ENCODE data around the gene CLN5.
A peak's percentile ranks its signal among the peaks of the same experiment; 100 is the strongest.

Gene CLN5

DNA sequence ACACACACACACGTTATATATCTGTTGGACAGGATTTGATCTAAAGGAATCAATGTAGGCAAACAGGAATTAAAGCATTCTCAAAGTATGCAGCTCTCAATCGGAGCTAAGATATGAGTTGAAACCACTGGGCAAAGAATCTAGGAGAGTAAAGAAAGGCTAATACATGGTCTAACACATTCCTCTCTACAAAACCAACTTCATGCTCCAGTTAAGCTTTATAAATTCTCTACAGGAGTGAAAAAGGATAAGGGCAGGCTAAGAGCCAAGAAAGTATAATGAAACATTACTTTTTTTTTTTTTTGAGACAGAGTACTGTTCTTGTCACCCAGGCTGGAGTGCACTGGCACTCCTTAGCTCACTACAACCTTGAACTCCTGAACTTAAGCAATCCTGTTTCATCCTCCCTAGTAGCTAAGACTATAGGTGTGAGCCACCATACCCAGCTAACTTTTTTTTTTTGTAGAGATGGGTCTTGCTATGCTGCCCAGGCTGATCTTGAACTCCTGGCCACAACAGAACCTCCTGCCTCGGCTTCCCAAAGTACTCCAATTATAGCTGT is 24.5 kb downstream of the CLN5 start:
- no peak overlapping the region for H3K4me3 ChIP-seq (ENCODE audit: control insufficient read depth, low read depth, low read length)
- no peak for DNase-seq (ENCODE audit: low read depth)
- TF ChIP-seq, protein P1, sequence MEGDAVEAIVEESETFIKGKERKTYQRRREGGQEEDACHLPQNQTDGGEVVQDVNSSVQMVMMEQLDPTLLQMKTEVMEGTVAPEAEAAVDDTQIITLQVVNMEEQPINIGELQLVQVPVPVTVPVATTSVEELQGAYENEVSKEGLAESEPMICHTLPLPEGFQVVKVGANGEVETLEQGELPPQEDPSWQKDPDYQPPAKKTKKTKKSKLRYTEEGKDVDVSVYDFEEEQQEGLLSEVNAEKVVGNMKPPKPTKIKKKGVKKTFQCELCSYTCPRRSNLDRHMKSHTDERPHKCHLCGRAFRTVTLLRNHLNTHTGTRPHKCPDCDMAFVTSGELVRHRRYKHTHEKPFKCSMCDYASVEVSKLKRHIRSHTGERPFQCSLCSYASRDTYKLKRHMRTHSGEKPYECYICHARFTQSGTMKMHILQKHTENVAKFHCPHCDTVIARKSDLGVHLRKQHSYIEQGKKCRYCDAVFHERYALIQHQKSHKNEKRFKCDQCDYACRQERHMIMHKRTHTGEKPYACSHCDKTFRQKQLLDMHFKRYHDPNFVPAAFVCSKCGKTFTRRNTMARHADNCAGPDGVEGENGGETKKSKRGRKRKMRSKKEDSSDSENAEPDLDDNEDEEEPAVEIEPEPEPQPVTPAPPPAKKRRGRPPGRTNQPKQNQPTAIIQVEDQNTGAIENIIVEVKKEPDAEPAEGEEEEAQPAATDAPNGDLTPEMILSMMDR (IDR thresholded peaks at IDR 0.05; ENCODE audit: control insufficient read depth, insufficient read depth, low read depth, low read length, missing control alignments): no peak

DNA sequence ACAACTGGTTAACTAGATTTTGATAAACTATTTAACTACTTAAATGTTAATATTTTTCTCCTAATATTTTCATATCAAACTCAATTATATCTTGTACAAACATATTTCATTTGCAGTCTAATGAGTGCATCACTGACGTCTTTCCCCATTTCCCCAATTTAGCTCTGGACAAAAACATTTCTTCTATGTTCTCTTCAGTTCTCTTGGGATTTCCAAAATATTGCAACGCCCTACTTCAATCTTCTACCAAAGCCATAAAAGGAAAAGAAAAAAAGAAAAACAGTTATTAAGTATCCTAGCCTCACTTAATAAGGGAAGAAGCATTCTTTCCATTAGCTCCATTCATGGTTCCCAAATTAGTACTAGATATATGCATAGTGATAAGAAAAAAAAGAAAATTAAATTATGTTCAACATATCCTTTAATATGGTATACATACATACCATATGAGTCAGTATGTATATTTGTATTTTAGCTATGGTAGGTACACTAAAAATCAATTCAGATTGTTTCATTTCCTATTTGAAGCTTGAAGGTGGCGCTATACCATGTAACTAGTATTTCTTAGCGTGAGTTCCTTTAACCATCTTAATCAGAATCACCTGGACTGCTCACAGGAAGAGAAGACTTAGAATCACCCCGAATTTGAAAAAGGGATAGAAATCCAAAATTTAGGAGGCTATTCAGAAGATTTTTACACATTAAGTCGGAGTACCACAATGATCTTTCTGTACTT is 25.2 kb downstream of the CLN5 start:
- TF ChIP-seq, protein P1 (IDR thresholded peaks at IDR 0.05; ENCODE audit: control insufficient read depth, insufficient read depth, low read depth, low read length, missing control alignments): no peak
- no peak for DNase-seq (ENCODE audit: low read depth)
- no peak overlapping the region for H3K4me3 ChIP-seq (ENCODE audit: control insufficient read depth, low read depth, low read length)

DNA sequence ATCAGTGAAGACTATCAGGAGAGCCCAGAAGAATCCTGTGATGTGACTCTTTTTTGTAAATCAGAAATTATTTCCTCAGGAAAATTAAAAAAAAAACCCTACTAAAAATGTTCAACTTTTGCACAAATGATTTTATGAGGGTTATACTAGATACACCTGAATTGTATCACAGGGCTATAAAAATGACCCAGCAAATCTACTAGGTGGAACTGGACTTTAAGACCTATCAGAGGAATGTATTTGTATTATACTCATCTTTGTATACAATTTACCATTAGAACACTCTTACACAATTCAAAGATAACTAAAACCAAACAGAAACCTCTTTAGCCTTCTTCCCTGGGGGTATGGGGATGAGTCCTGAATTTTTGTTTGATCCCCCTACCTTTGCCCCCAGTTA is 27.9 kb downstream of the CLN5 start:
- DNase-seq (ENCODE audit: low read depth): no peak
- no peak overlapping the region for H3K4me3 ChIP-seq (ENCODE audit: control insufficient read depth, low read depth, low read length)
- TF ChIP-seq, protein P1 (IDR thresholded peaks at IDR 0.05; ENCODE audit: control insufficient read depth, insufficient read depth, low read depth, low read length, missing control alignments): no peak

DNA sequence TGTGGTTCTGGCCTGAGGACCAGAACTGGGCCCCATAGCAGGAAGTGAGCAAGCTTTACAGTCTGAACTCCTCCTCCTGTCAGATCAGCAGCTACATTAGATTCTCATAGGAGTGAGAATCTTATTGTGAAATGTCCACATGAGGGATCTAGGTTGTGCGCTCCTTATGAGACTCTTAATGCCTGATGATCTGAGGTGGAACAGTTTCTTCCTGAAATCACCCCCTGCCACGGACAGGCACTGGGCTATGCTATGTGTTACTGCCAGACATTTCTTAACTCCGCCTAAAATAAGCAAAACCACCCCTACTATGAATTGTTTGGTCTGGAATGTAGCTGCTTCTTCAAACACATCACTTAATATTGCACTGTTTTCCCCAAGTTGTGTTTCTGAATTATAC is 30.5 kb downstream of the CLN5 start:
- no peak overlapping the region for H3K4me3 ChIP-seq (ENCODE audit: control insufficient read depth, low read depth, low read length)
- TF ChIP-seq, protein P1 (IDR thresholded peaks at IDR 0.05; ENCODE audit: control insufficient read depth, insufficient read depth, low read depth, low read length, missing control alignments): no peak
- no peak for DNase-seq (ENCODE audit: low read depth)

DNA sequence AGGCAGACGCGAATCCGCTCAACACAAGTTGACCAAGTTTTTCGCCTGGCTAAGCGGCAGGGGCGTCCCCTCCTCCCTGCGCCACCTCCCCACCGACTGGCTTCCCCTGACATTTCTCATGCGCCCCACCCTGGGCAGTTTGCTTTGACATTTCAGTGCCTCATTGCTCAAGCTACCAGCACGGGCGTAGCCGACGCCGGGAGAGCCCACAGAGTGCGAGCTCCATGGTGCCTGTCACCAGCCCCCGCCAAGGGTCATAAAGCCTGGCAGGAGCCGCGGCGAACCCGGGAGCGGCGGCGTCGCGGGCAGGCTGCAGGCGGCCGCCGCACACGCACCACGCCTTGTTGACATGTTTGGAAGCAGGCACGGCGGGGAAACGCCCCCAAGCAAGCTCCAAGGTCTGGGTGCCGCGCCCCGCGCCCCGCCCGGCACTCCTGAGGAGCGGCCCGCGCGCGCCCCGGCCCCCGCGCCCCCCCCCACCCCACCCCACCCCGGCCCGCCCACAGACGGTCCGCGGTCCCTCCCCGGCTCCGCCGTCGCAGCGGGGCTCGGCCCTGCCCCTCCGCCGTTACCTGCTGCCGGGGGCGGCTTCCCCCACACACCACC is 34.5 kb downstream of the CLN5 start:
- peak overlapping the region; percentile 81 for H3K4me3 ChIP-seq (ENCODE audit: control insufficient read depth, low read depth, low read length)
- DNase-seq (ENCODE audit: low read depth): no peak
- TF ChIP-seq, protein P1 (IDR thresholded peaks at IDR 0.05; ENCODE audit: control insufficient read depth, insufficient read depth, low read depth, low read length, missing control alignments): no peak

DNA sequence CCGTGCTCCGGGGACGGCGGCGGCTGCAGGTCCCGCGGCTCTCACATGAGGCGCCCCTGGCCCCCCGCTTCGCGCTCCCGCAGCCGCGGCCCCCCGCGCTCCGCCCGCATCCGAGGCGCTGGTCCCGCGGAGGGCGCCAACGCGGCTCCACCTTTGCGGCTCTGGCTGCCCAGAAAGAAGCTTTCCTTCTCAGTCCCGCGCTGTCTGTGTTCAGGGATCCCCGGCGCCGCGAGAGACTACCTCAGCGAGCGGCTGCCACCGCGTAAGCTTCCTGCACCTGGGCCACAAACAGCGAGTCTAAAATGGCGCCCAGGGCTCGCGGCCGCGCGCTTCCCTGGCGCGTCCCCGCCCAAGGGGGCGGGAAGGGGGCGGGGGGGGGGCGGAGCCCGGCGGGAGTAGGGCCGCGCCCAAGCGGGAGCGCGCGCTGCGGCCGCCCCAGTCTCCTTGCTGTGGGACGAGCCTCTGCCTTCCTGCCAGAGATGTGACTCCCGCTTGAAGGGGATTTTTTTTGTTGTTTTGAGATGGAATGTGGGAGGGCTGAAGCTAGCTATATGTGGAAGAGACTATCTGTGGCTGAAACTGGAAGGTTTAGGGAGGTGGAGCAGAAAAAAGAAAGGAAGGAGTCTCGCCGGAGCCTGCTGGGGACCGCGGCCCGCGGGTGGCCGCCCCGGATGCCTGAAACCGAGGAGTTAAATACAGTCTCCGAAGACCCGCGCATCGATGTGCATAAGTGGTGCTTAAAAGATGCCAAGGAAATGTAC is 35.2 kb downstream of the CLN5 start, which contains the start of gene FBXL3:
TSS of gene FBXL3 (minus strand) at position 299 of the 761 bp plus-strand sequence. CDS start 5,299 bp downstream, outside the sequence.
- H3K4me3 ChIP-seq (ENCODE audit: control insufficient read depth, low read depth, low read length): peak within 1 kb of the TSS; percentile 81
- TF ChIP-seq, protein P1 (IDR thresholded peaks at IDR 0.05; ENCODE audit: control insufficient read depth, insufficient read depth, low read depth, low read length, missing control alignments): no peak
- DNase-seq (ENCODE audit: low read depth): peak; percentile 71

Data from AG09309 (cell line).